Trophoblast cell (in vitro differentiated cells and primary cell): ENCODE results near the gene ZFHX2.
A peak's percentile ranks its signal among the peaks of the same experiment; 100 is the strongest.

ENCODE experiments used
- DNase-seq, 2 donors: peaks; one replicate each; pipeline ENCODE4 v3.0.0-alpha.2; 2016
- H2AFZ ChIP-seq: 2 replicates; pipeline ENCODE4 v1.6.1; 2013; ENCODE audit warnings: low read length, moderate library complexity, mild to moderate bottlenecking; ENCODE audit not compliant: insufficient read depth, poor library complexity
- H2AK5ac ChIP-seq: 2 replicates; pipeline ENCODE4 v1.6.1; 2013; ENCODE audit warnings: mild to moderate bottlenecking, low read length
- H2BK120ac ChIP-seq: 2 replicates; pipeline ENCODE4 v1.6.1; 2013; ENCODE audit warnings: low read length, mild to moderate bottlenecking, moderate library complexity; ENCODE audit not compliant: insufficient read depth, poor library complexity
- H2BK12ac ChIP-seq: 2 replicates; pipeline ENCODE4 v1.6.1; 2013; ENCODE audit warnings: mild to moderate bottlenecking, low read length, moderate library complexity
- H2BK5ac ChIP-seq: 2 replicates; pipeline ENCODE4 v1.6.1; 2013; ENCODE audit warnings: low read length, low read depth, moderate library complexity, mild to moderate bottlenecking; ENCODE audit not compliant: poor library complexity
- H3K14ac ChIP-seq: 2 replicates; pipeline ENCODE4 v1.6.1; 2013; ENCODE audit warnings: mild to moderate bottlenecking, low read length
- H3K18ac ChIP-seq: 2 replicates; pipeline ENCODE4 v1.6.1; 2013; ENCODE audit warnings: mild to moderate bottlenecking, low read length
- H3K23ac ChIP-seq: 2 replicates; pipeline ENCODE4 v1.6.1; 2013; ENCODE audit warnings: low read length
- H3K27ac ChIP-seq: 2 replicates; pipeline ENCODE4 v1.5.1; 2013; ENCODE audit warnings: low read depth, mild to moderate bottlenecking, inconsistent platforms, low read length, moderate library complexity
- H3K27me3 ChIP-seq: 2 replicates; pipeline ENCODE4 v1.6.1; 2013; ENCODE audit warnings: inconsistent platforms, mild to moderate bottlenecking, low read length, moderate library complexity; ENCODE audit not compliant: insufficient read depth
- H3K36me3 ChIP-seq, 2 experiments: 1 replicate in 1 of 2; 2 replicates in 1 of 2; pipeline ENCODE4 v1.6.1; 2013; ENCODE audit warnings: low read length in 2 of 2, mild to moderate bottlenecking in 2 of 2, moderate library complexity in 1 of 2; ENCODE audit not compliant: insufficient read depth in 2 of 2, control insufficient read depth in 1 of 2
- H3K4ac ChIP-seq: 2 replicates; pipeline ENCODE4 v1.6.1; 2013; ENCODE audit warnings: low read depth, mild to moderate bottlenecking, low read length, moderate library complexity
- H3K4me1 ChIP-seq, 2 experiments: 1 replicate in 1 of 2; 2 replicates in 1 of 2; pipeline ENCODE4 v1.6.1; 2013; ENCODE audit warnings: low read length in 2 of 2, mild to moderate bottlenecking in 2 of 2, moderate library complexity in 1 of 2; ENCODE audit not compliant: insufficient read depth in 2 of 2, control insufficient read depth in 1 of 2
- H3K4me2 ChIP-seq: 2 replicates; pipeline ENCODE4 v1.6.1; 2013; ENCODE audit warnings: inconsistent platforms, mild to moderate bottlenecking, low read length, moderate library complexity
- H3K4me3 ChIP-seq: 2 replicates; pipeline ENCODE4 v1.5.1; 2013; ENCODE audit warnings: mild to moderate bottlenecking, low read depth, low read length, inconsistent platforms
- H3K79me1 ChIP-seq: one replicate; pipeline ENCODE4 v1.6.1; 2013; ENCODE audit warnings: low read length
- H3K79me2 ChIP-seq: 2 replicates; pipeline ENCODE4 v1.6.1; 2013; ENCODE audit warnings: low read length, mild to moderate bottlenecking; ENCODE audit not compliant: control insufficient read depth, insufficient read depth, poor library complexity
- H3K9ac ChIP-seq: 2 replicates; pipeline ENCODE4 v1.6.1; 2013; ENCODE audit warnings: mild to moderate bottlenecking, low read length
- H3K9me3 ChIP-seq: 2 replicates; pipeline ENCODE4 v1.6.1; 2013; ENCODE audit warnings: low read depth, mild to moderate bottlenecking, control low read depth, inconsistent platforms, low read length; ENCODE audit not compliant: insufficient read depth
- H4K12ac ChIP-seq: 2 replicates; pipeline ENCODE4 v1.6.1; 2013; ENCODE audit warnings: low read depth, mild to moderate bottlenecking, low read length, moderate library complexity
- H4K8ac ChIP-seq: 2 replicates; pipeline ENCODE4 v1.6.1; 2013; ENCODE audit warnings: low read depth, mild to moderate bottlenecking, low read length, moderate library complexity
- H4K91ac ChIP-seq: one replicate; pipeline ENCODE4 v1.6.1; 2013; ENCODE audit warnings: low read depth, mild to moderate bottlenecking, low read length, moderate library complexity
- WGBS: extraction: QIAGEN DNeasy Blood & Tissue Kit; methylation state at CpG from one replicate; pipeline ENCODE4 v1.1.7; 2013; ENCODE audit warnings: missing lambda C conversion rate; ENCODE audit not compliant: insufficient read length, insufficient coverage; ENCODE audit errors: extremely low coverage; 5-methylcytosine and 5-hydroxymethylcytosine counted together

The ZFHX2 gene

GRCh38 chr14:23482823-23483148 lies 68.8 kb downstream of the ZFHX2 start:
- Histone ChIP-seq H2AK5ac (no peak overlapping the region), H4K91ac (no peak overlapping the region), H3K27ac (no peak overlapping the region), H3K4me3 (no peak overlapping the region), H3K36me3 (peaks cover 2 to 13% of the 10 kb centered on the region in 2 experiments), H2AFZ (no peak overlapping the region), H3K9me3 (no peaks in the 10 kb centered on the region), H4K8ac (no peak overlapping the region), H3K79me2 (no peaks in the 10 kb centered on the region), H3K4me2 (no peak overlapping the region), H3K4me1 (no peaks in the 10 kb centered on the region), H4K12ac (no peak overlapping the region), H2BK120ac (no peak overlapping the region), H3K27me3 (no peaks in the 10 kb centered on the region), H3K18ac (no peak overlapping the region), H2BK12ac (no peak overlapping the region), H3K9ac (no peak overlapping the region), H3K79me1 (no peaks in the 10 kb centered on the region), H2BK5ac (no peak overlapping the region), H3K14ac (no peak overlapping the region), H3K4ac (no peak overlapping the region), H3K23ac (no peak overlapping the region)
- DNase-seq, result no peak

GRCh38 chr14:23481979-23482822 lies 69.4 kb downstream of the ZFHX2 start:
- H2AFZ ChIP-seq, result no peak overlapping the region
- no peaks in the 10 kb centered on the region for H3K79me2 ChIP-seq
- no peaks in the 10 kb centered on the region for H3K79me1 ChIP-seq
- H4K12ac ChIP-seq, result no peak overlapping the region
- H3K23ac ChIP-seq, result no peak overlapping the region
- no peak overlapping the region for H3K9ac ChIP-seq
- H3K4me1 ChIP-seq, result no peaks in the 10 kb centered on the region
- H3K9me3 ChIP-seq, result no peaks in the 10 kb centered on the region
- H2BK120ac ChIP-seq, result no peak overlapping the region
- no peak for DNase-seq
- no peak overlapping the region for H3K4me2 ChIP-seq
- H4K91ac ChIP-seq, result no peak overlapping the region
- H3K36me3 ChIP-seq, result peaks cover 2 to 18% of the 10 kb centered on the region in 2 experiments
- no peak overlapping the region for H2BK5ac ChIP-seq
- no peak overlapping the region for H3K4me3 ChIP-seq
- no peak overlapping the region for H3K27ac ChIP-seq
- H3K4ac ChIP-seq, result no peak overlapping the region
- no peaks in the 10 kb centered on the region for H3K27me3 ChIP-seq
- no peak overlapping the region for H4K8ac ChIP-seq
- H3K18ac ChIP-seq, result no peak overlapping the region
- no peak overlapping the region for H3K14ac ChIP-seq
- no peak overlapping the region for H2AK5ac ChIP-seq
- no CpG with 5 or more reads among the region's 7 CpGs for WGBS
- H2BK12ac ChIP-seq, result no peak overlapping the region

- no peak overlapping the region for H3K4me3 ChIP-seq
- DNase-seq, result peak in 1 of 2 donors; percentile 46
- no peak overlapping the region for H3K23ac ChIP-seq
- no peaks in the 10 kb centered on the region for H3K79me2 ChIP-seq
- no peak overlapping the region for H3K14ac ChIP-seq
- H4K91ac ChIP-seq, result no peak overlapping the region
- no peak overlapping the region for H3K4ac ChIP-seq
- no peak overlapping the region for H2BK5ac ChIP-seq
- no peak overlapping the region for H3K27ac ChIP-seq
- H2AFZ ChIP-seq, result no peak overlapping the region
- no CpG with 5 or more reads among the region's 3 CpGs for WGBS
- H3K4me2 ChIP-seq, result no peak overlapping the region
- no peak overlapping the region for H2AK5ac ChIP-seq
- no peak overlapping the region for H4K8ac ChIP-seq
- H3K9me3 ChIP-seq, result no peaks in the 10 kb centered on the region
- H3K4me1 ChIP-seq, result no peaks in the 10 kb centered on the region
- no peaks in the 10 kb centered on the region for H3K79me1 ChIP-seq
- H3K27me3 ChIP-seq, result no peaks in the 10 kb centered on the region
- H3K36me3 ChIP-seq, result peaks cover 4 to 23% of the 10 kb centered on the region in 2 experiments
- no peak overlapping the region for H4K12ac ChIP-seq
- no peak overlapping the region for H2BK120ac ChIP-seq
- no peak overlapping the region for H3K9ac ChIP-seq
- H2BK12ac ChIP-seq, result no peak overlapping the region
- H3K18ac ChIP-seq, result no peak overlapping the region
These were observed 70.1 kb downstream of the ZFHX2 start for GRCh38 chr14:23481362-23481970.

GRCh38 chr14:23478109-23478759 lies 73.3 kb downstream of the ZFHX2 start:
- Histone ChIP-seq H4K91ac (no peak overlapping the region), H3K9ac (no peak overlapping the region), H3K79me2 (no peaks in the 10 kb centered on the region), H3K9me3 (no peaks in the 10 kb centered on the region), H3K4me3 (no peak overlapping the region), H2BK120ac (no peak overlapping the region), H3K23ac (no peak overlapping the region), H4K8ac (no peak overlapping the region), H3K36me3 (peaks cover 9 to 29% of the 10 kb centered on the region in 2 experiments), H4K12ac (no peak overlapping the region), H2BK5ac (no peak overlapping the region), H2AFZ (no peak overlapping the region), H3K4me1 (no peaks in the 10 kb centered on the region), H3K27me3 (no peaks in the 10 kb centered on the region), H3K27ac (no peak overlapping the region), H3K79me1 (no peaks in the 10 kb centered on the region), H3K4ac (no peak overlapping the region), H3K18ac (no peak overlapping the region), H3K4me2 (no peak overlapping the region), H3K14ac (no peak overlapping the region), H2BK12ac (no peak overlapping the region), H2AK5ac (no peak overlapping the region)
- WGBS, result 100% methylated on average over 2 of the region's 5 CpGs
- peak; percentile 71 to 88 for DNase-seq
